C4-2B (cell line): ENCODE measurements around the gene COL4A1.

Experiments used
- CTCF ChIP-seq: fragments of 450-650 bp; conservative IDR thresholded peaks from 2 replicates; pipeline ENCODE4 v1.5.1; 2017; ENCODE audit warnings: mild to moderate bottlenecking
- ZFX ChIP-seq: fragments of 450-650 bp; IDR thresholded peaks from 2 replicates; pipeline ENCODE4 v1.6.1; 2017

DNA sequence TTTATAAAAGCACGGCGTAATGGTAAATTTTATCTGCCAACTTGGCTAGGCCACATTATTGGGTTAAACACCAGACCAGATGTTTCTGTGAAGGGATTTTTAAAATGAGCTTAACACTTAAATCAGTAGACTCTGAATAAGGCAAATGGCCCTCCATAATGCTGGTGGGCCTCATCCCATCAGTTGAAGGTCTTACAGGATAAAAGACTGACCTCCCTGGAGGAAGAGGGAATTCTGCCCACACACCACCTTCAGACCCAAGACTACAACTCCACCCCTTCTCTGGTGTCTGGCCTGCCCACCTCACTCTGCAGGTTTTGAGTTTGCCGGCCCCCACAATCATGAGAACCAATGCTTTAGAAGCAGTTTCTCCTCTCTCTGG, 96.4 kb downstream of the COL4A1 start:
- no peak for TF ChIP-seq CTCF
- TF ChIP-seq ZFX = no peak
